Stimulated activated CD4-positive, alpha-beta T cell treated with anti-CD3 and anti-CD28 coated beads, Interleukin-12 subunit alpha, Interleukin-12 subunit beta, amount 100 ng/mL, for 48 hours (primary cell): ENCODE data around the gene KCTD12.

Experiments used
- DNase-seq, 3 donors: peaks; one replicate each; pipeline ENCODE4 v3.0.0-alpha.2; 2020; ENCODE audit warnings: low read depth in 2 of 3, low spot score in 1 of 3

Gene KCTD12

GRCh38 chr13:76860706-76861105 is 25.5 kb downstream of the KCTD12 start:
- DNase-seq, result no peak

- DNase-seq, result no peak
These were observed 31.3 kb downstream of the KCTD12 start for GRCh38 chr13:76854894-76855293.

- DNase-seq, result no peak
These were observed 32.1 kb downstream of the KCTD12 start for GRCh38 chr13:76853921-76854608.

GRCh38 chr13:76853481-76853880 is 32.7 kb downstream of the KCTD12 start:
- DNase-seq, result no peak

- DNase-seq, result no peak
These were observed 33.2 kb downstream of the KCTD12 start for GRCh38 chr13:76852986-76853385.

- no peak for DNase-seq
These were observed 34.2 kb downstream of the KCTD12 start for GRCh38 chr13:76851961-76852360.

GRCh38 chr13:76849493-76849892 is 36.7 kb downstream of the KCTD12 start:
- no peak for DNase-seq

GRCh38 chr13:76848596-76848995 is 37.6 kb downstream of the KCTD12 start:
- no peak for DNase-seq

- no peak for DNase-seq
These were observed 39.8 kb downstream of the KCTD12 start for GRCh38 chr13:76846363-76846762.

- DNase-seq, result no peak
These were observed 40.3 kb downstream of the KCTD12 start for GRCh38 chr13:76845865-76846264.

GRCh38 chr13:76845367-76845766 is 40.8 kb downstream of the KCTD12 start:
- DNase-seq, result no peak

GRCh38 chr13:76837801-76838200 is 48.4 kb downstream of the KCTD12 start:
- DNase-seq, result no peak

- no peak for DNase-seq
These were observed 49.9 kb downstream of the KCTD12 start for GRCh38 chr13:76836311-76836710.

- no peak for DNase-seq
These were observed 52.7 kb downstream of the KCTD12 start for GRCh38 chr13:76833441-76833954.

GRCh38 chr13:76832258-76832988 is 53.8 kb downstream of the KCTD12 start:
- no peak for DNase-seq

GRCh38 chr13:76830805-76831204 is 55.4 kb downstream of the KCTD12 start:
- no peak for DNase-seq
